Neural cell (in vitro differentiated cells): ENCODE results near the gene GRIP1.

Source experiments
- EP300 ChIP-seq: fragments of 450-650 bp; conservative IDR thresholded peaks from 2 replicates; pipeline ENCODE4 v1.6.1; 2014; ENCODE audit warnings: antibody characterized with exemption, mild to moderate bottlenecking, moderate library complexity; ENCODE audit not compliant: poor library complexity, severe bottlenecking
- EZH2 ChIP-seq: fragments of 200-600, 300-800 bp; shearing (Covaris generic), sonication (generic); IDR thresholded peaks from 2 replicates; pipeline ENCODE4 v1.6.1; 2014; ENCODE audit warnings: antibody characterized with exemption, low read length, borderline replicate concordance, mild to moderate bottlenecking; ENCODE audit not compliant: insufficient read depth, poor library complexity, severe bottlenecking
- MXI1 ChIP-seq: fragments of 450-650 bp; conservative IDR thresholded peaks from 2 replicates; pipeline ENCODE4 v1.6.1; 2014; ENCODE audit warnings: antibody characterized with exemption, mild to moderate bottlenecking; ENCODE audit not compliant: poor library complexity, severe bottlenecking
- POLR2AphosphoS5 ChIP-seq: IDR thresholded peaks from 2 replicates; pipeline ENCODE4 v1.6.1; 2012
- RAD21 ChIP-seq: fragments of 450-650 bp; conservative IDR thresholded peaks from 2 replicates; pipeline ENCODE4 v1.6.1; 2014; ENCODE audit warnings: antibody characterized with exemption, mild to moderate bottlenecking, moderate library complexity
- REST ChIP-seq: IDR thresholded peaks from 2 replicates; pipeline ENCODE4 v1.6.1; 2012; ENCODE audit warnings: borderline replicate concordance
- TAF1 ChIP-seq: IDR thresholded peaks from 2 replicates; pipeline ENCODE4 v1.6.1; 2012; ENCODE audit warnings: low read depth
- TF ChIP-seq, protein P1 (sequence below): fragments of 450-650 bp; IDR thresholded peaks from 2 replicates; pipeline ENCODE4 v1.5.1; 2014; ENCODE audit warnings: antibody characterized with exemption, mild to moderate bottlenecking, moderate library complexity; ENCODE audit not compliant: poor library complexity, severe bottlenecking

- TF ChIP-seq, protein P1, sequence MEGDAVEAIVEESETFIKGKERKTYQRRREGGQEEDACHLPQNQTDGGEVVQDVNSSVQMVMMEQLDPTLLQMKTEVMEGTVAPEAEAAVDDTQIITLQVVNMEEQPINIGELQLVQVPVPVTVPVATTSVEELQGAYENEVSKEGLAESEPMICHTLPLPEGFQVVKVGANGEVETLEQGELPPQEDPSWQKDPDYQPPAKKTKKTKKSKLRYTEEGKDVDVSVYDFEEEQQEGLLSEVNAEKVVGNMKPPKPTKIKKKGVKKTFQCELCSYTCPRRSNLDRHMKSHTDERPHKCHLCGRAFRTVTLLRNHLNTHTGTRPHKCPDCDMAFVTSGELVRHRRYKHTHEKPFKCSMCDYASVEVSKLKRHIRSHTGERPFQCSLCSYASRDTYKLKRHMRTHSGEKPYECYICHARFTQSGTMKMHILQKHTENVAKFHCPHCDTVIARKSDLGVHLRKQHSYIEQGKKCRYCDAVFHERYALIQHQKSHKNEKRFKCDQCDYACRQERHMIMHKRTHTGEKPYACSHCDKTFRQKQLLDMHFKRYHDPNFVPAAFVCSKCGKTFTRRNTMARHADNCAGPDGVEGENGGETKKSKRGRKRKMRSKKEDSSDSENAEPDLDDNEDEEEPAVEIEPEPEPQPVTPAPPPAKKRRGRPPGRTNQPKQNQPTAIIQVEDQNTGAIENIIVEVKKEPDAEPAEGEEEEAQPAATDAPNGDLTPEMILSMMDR, result no peak
- no peak for TF ChIP-seq EZH2
- no peak for TF ChIP-seq MXI1
- no peak for TF ChIP-seq POLR2AphosphoS5
- no peak for TF ChIP-seq RAD21
- no peak for TF ChIP-seq REST
- no peak for TF ChIP-seq EP300
- TF ChIP-seq TAF1, result no peak
Measured at GRCh38 chr12:66379616-66380015, 299.3 kb downstream of the GRIP1 start.
